ENCODE results near the gene PTCD1. TPM values are rescaled to one million over a fixed set of nuclear protein-coding genes. Genes with fewer than 3 reads are reported as not detected.
"Not testable (repeated sequence)": the region's sequence is repeated elsewhere in the genome, so short reads cannot be mapped to it uniquely, and the experiment has no call there.

The PTCD1 gene
- total RNA-seq, 1 experiment from 2014 or later: 15.0 TPM

GRCh38 chr7:99380823-99381663, 57.6 kb downstream of the PTCD1 start:
- H3K27ac ChIP-seq (ENCODE audit: low read length): peak overlapping the region; percentile 79
- intact Hi-C loops (cut with micrococcal nuclease; ENCODE audit: unreplicated experiment) (no loop called here), in situ Hi-C loops (cut with HindIII; ENCODE audit: low pct_unique_long_range_greater_than_20kb, low sequenced_read_pairs) (no loop called here)
- no peak overlapping the region for H3K4me3 ChIP-seq (ENCODE audit: low read depth in 2 of 2, low read length in 2 of 2)
- no peaks in the 10 kb centered on the region; the same call in 1 of the 2 replicates for H3K36me3 ChIP-seq (ENCODE audit: control insufficient read depth, insufficient read depth, low read length)
- H3K4me1 ChIP-seq (ENCODE audit: control insufficient read depth, insufficient read depth, low read length): peaks cover 38% of the 10 kb centered on the region
- no peak for DNase-seq (ENCODE audit: low read depth, low spot score)
- no peaks in the 10 kb centered on the region for H3K27me3 ChIP-seq (ENCODE audit: control insufficient read depth, insufficient read depth, low read length)
- H3K9me3 ChIP-seq (ENCODE audit: control insufficient read depth, insufficient read depth, low read depth, low read length): no peaks in the 10 kb centered on the region
- CTCF ChIA-PET: no interaction called here
- peak; percentile 43 for ATAC-seq
- POLR2A ChIA-PET: no interaction called here
- TF ChIP-seq SIN3A (IDR thresholded peaks at IDR 0.05; ENCODE audit: borderline replicate concordance, insufficient read depth, low read depth, low read length) (no peak), CTCF (IDR thresholded peaks at IDR 0.05) (no peak), TCF7L2 (IDR thresholded peaks at IDR 0.05; ENCODE audit: low read depth, low read length) (no peak), REST (IDR thresholded peaks at IDR 0.05; ENCODE audit: insufficient read depth in 1 of 2, low read depth in 2 of 2, low read length in 1 of 2) (no peak), POLR2AphosphoS5 (IDR thresholded peaks at IDR 0.05; ENCODE audit: low read depth, low read length) (no peak; the same call in 1 of the 2 replicates)
- no TSS peak for BruUV-seq (replicated peaks)

- Histone ChIP-seq H3K4me1 (ENCODE audit: control insufficient read depth, insufficient read depth, low read length) (peaks cover 38% of the 10 kb centered on the region), H3K36me3 (ENCODE audit: control insufficient read depth, insufficient read depth, low read length) (no peaks in the 10 kb centered on the region; the same call in 1 of the 2 replicates), H3K9me3 (ENCODE audit: control insufficient read depth, insufficient read depth, low read depth, low read length) (no peaks in the 10 kb centered on the region), H3K4me3 (ENCODE audit: low read depth in 2 of 2, low read length in 2 of 2) (0 out of 4 replicates have a peak overlapping the region, but pooled peaks of 1 of the 2 experiments have one; percentile 11), H3K27ac (ENCODE audit: low read length) (peak overlapping the region; percentile 79), H3K27me3 (ENCODE audit: control insufficient read depth, insufficient read depth, low read length) (no peaks in the 10 kb centered on the region)
- POLR2A ChIA-PET: no interaction called here
- no peak for TF ChIP-seq TCF7L2 (IDR thresholded peaks at IDR 0.05; ENCODE audit: low read depth, low read length)
- TF ChIP-seq CTCF (IDR thresholded peaks at IDR 0.05): no peak
- 0 out of 2 replicates have a peak, but pooled peaks have one; percentile 21 for TF ChIP-seq POLR2AphosphoS5 (IDR thresholded peaks at IDR 0.05; ENCODE audit: low read depth, low read length)
- TF ChIP-seq REST (IDR thresholded peaks at IDR 0.05; ENCODE audit: insufficient read depth in 1 of 2, low read depth in 2 of 2, low read length in 1 of 2): no peak
- in situ Hi-C loops (cut with HindIII; ENCODE audit: low pct_unique_long_range_greater_than_20kb, low sequenced_read_pairs) (no loop called here), intact Hi-C loops (cut with micrococcal nuclease; ENCODE audit: unreplicated experiment) (no loop called here)
- DNase-seq (ENCODE audit: low read depth, low spot score): no peak
- no TSS peak for BruUV-seq (replicated peaks)
- peak; percentile 15 for ATAC-seq
- CTCF ChIA-PET: no interaction called here
Observed at GRCh38 chr7:99380032-99380822, 58.4 kb downstream of the PTCD1 start.

GRCh38 chr7:99379693-99380031, 58.9 kb downstream of the PTCD1 start:
- ATAC-seq: peak; percentile 1; the same call in 1 of the 2 replicates
- H3K9me3 ChIP-seq (ENCODE audit: control insufficient read depth, insufficient read depth, low read depth, low read length); CTCF ChIA-PET; DNase-seq (ENCODE audit: low read depth, low spot score); intact Hi-C loops (cut with micrococcal nuclease; ENCODE audit: unreplicated experiment); H3K36me3 ChIP-seq (ENCODE audit: control insufficient read depth, insufficient read depth, low read length); BruUV-seq (replicated peaks); in situ Hi-C loops (cut with HindIII; ENCODE audit: low pct_unique_long_range_greater_than_20kb, low sequenced_read_pairs); H3K27me3 ChIP-seq (ENCODE audit: control insufficient read depth, insufficient read depth, low read length): not testable (repeated sequence)
- Histone ChIP-seq H3K4me1 (ENCODE audit: control insufficient read depth, insufficient read depth, low read length) (peaks cover 38% of the 10 kb centered on the region), H3K4me3 (ENCODE audit: low read depth in 2 of 2, low read length in 2 of 2) (peak overlapping the region in 1 of 2 experiments; percentile 24; a peak in 1 of 4 replicates), H3K27ac (ENCODE audit: low read length) (peak overlapping the region; percentile 79)
- POLR2A ChIA-PET: interaction anchor here (0.6 kb wide), 1 partner anchor 21 kb away, joined by 3 read pairs; no protein-coding TSS in a partner anchor

Measured in Panc1 (cell line).